Activated naive CD4-positive, alpha-beta T cell treated with anti-CD3 and anti-CD28 coated beads, Interleukin-2, amount 50 U/mL, for 16 hours (primary cell): ENCODE measurements around the gene CUBN.
"Not testable (repeated sequence)": the region's sequence is repeated elsewhere in the genome, so short reads cannot be mapped to it uniquely, and the experiment has no call there.

ENCODE experiments used
- DNase-seq: peaks from one replicate; pipeline ENCODE4 v3.0.0-alpha.2; 2020

CUBN gene

DNA sequence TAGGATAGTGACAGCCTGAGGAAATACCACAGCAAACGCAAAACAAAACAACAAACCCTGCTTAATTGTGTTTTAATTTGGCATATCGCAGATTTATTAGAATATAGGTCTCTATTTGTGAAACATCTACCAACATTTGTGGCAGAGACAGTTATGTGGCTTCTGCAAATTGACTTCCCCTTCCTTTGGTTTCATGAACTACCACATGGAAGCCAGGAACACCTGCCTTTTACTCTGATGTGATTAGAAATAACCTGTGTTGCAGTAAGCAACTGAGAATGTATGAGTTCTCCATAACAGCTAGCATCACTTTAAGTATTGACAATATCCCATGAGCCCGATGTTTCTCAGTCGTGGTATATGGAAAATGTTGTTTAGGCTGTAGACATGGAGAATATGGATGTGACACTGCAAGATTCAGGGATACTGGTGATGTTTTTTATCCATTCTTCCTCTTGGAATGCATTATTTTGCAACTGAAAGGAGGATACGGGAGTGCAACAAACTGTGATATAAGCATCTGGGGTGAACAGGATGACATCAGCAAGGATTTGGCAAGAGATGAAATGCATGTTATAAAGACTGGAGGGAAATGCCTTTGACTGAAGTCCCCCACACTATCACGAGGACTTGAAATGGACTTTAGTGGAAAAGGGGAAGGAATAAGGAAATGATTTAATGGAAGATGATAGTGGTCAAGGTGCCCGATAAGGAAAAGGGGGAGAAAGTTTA, 95.9 kb downstream of the CUBN start:
- no peak for DNase-seq

DNA sequence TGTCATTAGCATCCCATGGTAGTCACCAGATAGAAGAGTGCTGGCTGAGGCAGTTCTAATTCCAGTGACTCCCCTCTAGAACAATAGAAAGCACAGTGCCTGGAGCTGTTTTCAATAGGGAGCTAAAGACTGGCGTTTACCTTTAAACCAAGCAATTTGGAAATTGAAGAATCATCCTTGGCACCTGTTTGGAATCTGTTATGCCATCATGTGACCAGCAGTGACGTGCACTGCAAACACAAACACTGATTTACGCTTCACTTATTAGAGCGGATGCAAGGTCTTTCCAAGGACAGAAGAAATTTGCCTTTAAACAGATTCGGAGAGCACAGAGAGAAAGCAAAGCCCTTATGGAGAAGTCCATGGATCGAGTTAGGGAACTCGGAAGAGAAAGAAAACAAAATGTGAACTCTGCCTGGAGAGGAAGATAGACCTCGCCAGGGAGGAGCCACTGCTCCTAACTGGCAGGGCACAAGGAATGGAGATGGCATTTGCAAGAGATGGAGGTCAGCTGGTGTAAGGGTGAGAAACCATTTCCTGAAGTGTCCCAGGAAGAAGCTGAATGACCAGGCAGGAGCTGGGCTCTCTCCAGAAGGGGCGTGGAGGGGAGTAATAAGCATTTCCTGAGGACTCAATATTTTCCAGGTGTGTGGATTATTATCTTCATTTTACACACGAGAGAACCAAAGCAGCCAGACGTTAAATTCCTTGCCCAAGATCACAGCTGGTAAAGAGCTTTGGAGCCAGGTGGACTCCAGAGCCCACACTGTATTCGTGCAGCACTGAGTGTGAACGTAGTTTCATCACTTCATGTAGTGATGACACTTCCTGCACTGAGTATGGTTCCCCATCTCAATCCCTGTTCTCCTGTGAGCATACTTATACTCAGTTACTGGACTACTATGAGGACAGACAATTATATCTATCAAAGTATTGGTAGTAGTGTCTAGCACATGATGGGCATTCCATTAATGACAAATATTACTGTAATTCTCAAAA, 97.7 kb downstream of the CUBN start:
- DNase-seq: no peak

GRCh38 chr10:17029581-17030271, 99.9 kb downstream of the CUBN start:
- peak; percentile 87 for DNase-seq

- DNase-seq: no peak
These were observed 100.4 kb downstream of the CUBN start for GRCh38 chr10:17029239-17029580.

DNA sequence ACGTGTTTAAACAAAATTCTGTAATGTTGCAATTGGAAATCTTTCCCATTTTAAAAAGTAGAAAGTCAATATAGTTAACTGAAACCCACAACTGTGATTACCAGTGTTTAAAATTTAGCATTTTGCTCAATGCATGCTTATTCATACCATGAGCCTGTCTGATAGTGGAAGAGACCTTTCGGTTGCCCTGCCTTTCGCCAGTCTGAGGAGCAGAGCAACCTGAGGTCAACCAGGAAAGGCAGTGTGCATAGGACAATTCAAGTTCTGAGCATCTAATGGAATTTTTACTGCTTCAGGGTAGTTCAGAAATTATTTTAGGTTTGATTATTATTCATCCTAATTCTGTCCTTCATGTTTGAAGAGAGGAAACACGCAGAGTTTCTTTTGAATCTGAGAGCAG, 100.8 kb downstream of the CUBN start:
- no peak for DNase-seq

DNA sequence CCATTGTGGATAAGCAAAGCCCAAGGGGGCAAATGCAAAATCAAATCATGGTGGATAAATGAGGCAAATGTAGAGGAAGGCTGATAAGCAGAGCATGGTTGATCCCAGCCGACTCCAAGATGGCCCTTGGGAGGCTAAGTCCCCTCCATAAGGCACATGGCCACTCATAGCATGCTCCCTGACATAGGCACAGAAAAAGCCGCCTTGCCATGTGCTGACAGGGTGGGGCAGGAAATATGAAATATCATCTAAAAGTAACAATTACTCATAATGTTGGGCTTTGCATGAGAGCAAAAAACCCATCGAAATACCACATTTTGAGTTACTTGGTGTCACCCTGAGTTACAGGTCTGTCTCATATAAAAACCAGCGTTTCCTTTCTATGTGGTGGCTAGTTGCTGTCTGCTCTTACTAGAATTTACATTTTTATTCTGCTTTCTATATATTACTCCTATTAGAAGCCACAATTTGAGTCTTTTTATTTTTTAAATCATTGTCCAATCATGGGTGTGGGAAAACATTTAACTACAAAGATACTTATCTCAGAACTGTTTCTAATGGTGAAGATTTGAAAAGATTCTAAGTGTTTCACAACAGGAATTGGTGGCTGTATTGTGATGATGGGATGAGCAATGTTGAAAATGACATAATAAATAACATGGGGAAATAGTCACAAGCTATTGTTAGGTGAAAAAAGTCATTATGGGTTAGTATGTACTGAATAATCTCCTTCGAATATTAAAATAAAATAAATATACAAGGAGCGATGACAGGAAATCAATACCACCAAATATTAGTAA, 102.7 kb downstream of the CUBN start:
- DNase-seq: peak; percentile 70

- peak; percentile 68 for DNase-seq
These were observed 103.9 kb downstream of the CUBN start for GRCh38 chr10:17025444-17026295.

- no peak for DNase-seq
These were observed 105.2 kb downstream of the CUBN start for GRCh38 chr10:17024461-17024860.

GRCh38 chr10:17023386-17024298, 106.0 kb downstream of the CUBN start:
- peak; percentile 71 for DNase-seq

- no peak for DNase-seq
These were observed 106.7 kb downstream of the CUBN start for GRCh38 chr10:17022896-17023295.

DNA sequence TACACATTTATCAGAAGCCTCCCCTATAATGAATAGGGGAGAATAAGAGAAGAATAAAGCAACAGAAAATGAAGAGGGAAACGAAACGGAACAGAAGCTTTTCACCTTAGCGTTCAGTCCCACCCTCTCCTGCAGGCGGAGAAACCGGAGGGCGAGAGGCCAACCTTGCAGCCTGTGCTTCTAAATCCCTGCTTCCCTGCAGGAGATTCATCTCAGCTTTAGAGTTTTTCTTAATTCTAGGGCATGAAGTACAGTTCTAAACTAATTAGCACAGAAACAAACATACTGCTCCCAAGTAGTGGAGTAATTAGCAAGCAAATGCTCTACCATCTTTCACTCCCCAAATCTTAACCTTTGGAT, 107.2 kb downstream of the CUBN start:
- no peak for DNase-seq

DNA sequence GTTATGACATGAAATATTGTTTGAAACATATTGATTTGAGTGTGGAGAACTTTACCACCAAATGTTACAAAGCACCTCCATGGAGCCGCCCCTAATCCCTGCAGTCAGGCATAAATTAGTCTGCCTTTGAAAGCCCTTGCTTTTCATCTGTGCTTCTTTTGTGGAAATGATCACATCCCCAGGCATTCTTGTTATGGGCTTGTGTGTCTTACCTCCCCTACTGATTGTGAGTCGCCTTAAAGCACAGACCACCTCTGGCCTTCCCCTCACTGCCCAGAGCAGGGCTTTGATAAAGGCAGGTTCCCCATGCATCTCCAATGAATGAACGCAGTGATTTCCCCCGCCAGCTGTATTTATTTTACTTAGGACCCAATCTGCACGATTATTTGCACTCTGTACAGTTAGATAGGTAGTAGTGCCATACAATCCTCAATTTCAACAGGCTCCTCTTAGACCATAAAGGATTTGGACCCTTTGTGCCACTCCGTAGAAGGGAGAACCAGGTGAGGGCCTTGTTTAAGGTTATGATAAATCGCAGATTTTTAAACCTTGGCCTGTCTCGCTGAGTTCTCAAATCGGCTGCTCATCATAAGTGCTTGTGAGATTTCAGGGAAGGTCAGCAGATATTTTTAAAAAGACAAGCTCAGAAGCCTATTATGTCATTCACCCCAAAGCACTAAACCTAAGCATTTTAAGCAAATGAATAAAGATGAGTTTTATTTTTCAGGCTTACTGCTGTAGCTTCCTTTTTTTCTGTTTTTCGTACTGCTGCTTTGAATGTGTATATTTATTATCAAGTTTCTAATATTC, 107.8 kb downstream of the CUBN start:
- no peak for DNase-seq

DNA sequence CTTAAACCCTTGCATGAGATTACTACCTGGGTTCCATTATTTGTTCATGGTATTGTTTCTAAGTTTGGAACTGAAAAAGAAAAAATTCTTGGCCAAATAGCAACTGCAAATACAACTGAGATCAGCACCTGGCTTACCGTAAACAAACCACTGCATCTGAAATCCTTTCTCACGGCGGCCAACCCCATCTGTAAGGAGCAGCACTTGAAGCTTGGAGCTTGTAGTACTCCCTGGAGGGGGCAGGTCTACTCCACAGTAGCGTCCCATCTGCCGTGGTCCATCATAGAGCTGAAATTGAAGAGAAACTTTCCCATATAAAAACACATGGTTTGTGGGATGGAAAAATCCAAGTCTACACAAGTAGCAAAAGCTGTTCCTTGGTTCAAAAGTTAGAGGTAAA, 109.9 kb downstream of the CUBN start:
- no peak for DNase-seq

DNA sequence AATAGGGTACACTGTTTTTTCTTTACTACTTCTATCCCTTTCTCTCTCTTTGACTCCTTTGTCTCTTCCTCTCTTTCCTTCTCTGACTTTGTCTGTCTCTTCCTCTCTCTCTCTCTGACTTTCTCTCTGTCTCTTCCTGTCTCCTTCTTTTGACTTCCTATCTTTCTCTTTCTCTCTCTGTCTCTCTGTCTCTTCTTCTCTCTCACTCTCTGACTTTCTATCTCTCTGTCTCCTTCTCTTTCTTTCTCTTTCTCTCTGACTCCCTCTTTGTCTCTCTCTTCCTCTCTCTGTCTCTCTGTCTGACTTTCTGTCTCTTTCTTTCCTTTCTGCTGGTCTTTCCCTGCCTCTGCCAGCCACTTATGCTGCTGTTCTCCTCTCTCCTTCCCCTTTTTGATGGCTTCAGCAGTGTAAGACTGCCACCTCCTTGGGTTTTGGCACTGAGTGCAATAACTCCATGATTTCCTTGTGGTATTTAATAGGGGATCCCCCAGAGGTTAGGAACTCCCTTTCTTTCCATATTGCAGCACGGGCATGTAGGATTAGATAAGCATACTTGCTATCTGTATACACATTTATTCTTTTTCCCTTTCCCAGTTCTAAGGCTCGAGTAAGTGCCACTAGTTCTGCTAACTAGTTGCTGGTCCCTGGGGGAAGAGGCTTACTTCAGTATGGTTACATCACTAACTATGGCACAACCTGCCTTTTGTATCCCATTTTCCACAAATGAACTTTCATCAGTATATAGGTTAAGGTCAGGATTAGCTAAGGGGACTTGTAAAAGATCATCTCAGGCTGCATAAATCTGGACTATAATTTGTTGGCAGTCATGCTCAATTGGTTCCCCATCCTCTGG, 116.3 kb downstream of the CUBN start:
- not testable (repeated sequence) for DNase-seq

- not testable (repeated sequence) for DNase-seq
These were observed 116.9 kb downstream of the CUBN start for GRCh38 chr10:17012731-17013130.

DNA sequence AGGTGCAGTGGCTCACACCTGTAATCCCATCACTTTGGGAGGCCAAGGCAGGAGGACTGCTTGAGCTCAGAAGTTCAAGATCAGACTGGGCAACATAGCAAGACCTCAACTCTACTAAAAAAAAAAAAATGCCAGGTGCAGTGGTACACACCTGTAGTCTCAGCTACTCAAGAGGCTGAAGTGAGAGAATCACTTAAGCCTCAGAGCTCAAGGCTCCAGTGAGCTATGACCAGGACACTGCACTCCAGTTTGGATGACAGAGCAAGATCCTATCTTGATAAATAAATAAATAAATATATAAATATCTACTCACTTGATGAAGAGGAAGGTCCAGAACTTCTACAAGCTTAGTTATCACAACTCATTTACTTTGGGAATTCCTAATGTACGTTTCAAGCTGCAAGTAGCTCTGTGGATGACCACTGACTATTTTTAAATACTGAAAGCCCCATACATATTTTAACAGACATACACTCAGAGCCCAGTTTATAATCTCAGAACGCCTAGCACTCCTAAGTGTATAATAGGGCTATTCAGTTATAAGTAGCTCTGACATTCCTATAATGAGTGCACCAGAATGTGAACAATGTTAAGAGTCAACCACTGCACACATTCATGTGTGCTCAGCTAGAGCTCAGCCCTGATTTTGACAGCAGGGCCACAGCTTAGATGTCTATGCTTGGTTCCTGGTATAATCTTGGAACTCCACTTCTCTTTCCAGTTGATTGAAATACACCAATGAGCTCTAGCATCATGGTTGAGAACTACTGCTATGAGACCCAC, 119.1 kb downstream of the CUBN start:
- no peak for DNase-seq

DNA sequence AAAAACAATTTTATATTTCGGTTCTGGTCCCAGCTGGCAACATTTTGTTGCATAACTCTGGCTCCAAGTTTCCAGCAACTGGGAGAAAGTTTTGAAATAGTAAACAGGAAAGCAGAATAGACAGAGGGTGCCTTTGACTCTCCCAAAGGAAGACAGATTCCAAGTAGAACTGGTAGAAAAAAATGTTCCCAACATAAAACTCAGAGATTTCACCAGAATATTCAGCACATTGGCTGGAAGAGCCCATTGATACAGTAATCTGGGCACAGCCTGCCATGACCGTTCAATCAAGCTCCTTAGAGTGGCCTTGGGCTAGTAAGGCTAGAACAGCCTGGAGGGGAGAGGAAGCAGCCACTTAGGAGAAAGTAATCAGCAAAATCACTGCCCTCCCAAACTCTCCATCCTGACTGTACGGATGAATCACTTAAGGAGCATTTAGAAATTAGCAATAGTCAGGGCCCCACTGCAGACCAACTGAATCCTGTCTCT, 120.4 kb downstream of the CUBN start:
- DNase-seq: no peak

DNA sequence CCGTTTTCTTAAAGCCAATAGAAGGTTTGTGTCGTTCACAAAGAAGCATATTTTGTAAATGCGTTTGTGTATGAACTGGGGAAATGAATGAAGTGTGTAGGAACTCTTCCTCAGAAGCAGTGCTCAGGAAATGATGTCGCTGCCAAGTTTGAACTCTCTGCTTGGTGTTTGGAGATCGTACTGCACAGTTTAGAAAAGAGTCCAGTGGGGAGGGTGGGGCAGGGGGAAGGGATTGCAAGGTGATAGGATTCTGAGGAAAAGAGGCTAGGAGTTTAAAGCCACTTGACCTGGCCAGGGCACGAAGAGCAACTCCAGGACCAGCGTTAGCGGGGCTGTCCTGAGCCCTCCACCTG, 122.2 kb downstream of the CUBN start:
- DNase-seq: no peak
